ENCODE data around the gene PLPPR3.

Gene PLPPR3

GRCh38 chr19:821825-822503 is at the start of gene PLPPR3:
TSS of gene PLPPR3 (minus strand) at chr19:821955. CDS start at chr19:821559, 396 bp downstream.
- TF ChIP-seq CTCF (IDR thresholded peaks at IDR 0.05; ENCODE audit: control insufficient read depth, insufficient read depth, low read depth, low read length, missing control alignments) = no peak
- DNase-seq (ENCODE audit: low read depth) = no peak
- H3K4me3 ChIP-seq (ENCODE audit: control insufficient read depth, low read depth, low read length) = peak within 1 kb of the TSS; percentile 28

- TF ChIP-seq CTCF (IDR thresholded peaks at IDR 0.05; ENCODE audit: control insufficient read depth, insufficient read depth, low read depth, low read length, missing control alignments) = no peak
- no peak overlapping the region for H3K4me3 ChIP-seq (ENCODE audit: control insufficient read depth, low read depth, low read length)
- DNase-seq (ENCODE audit: low read depth) = no peak
These were observed 49.2 kb upstream of the PLPPR3 start for GRCh38 chr19:870963-871401.

- H3K4me3 ChIP-seq (ENCODE audit: control insufficient read depth, low read depth, low read length) = no peak overlapping the region
- TF ChIP-seq CTCF (IDR thresholded peaks at IDR 0.05; ENCODE audit: control insufficient read depth, insufficient read depth, low read depth, low read length, missing control alignments) = no peak
- no peak for DNase-seq (ENCODE audit: low read depth)
These were observed 48.6 kb upstream of the PLPPR3 start for GRCh38 chr19:870314-870713.

- no peak overlapping the region for H3K4me3 ChIP-seq (ENCODE audit: control insufficient read depth, low read depth, low read length)
- DNase-seq (ENCODE audit: low read depth) = peak; percentile 79
- TF ChIP-seq CTCF (IDR thresholded peaks at IDR 0.05; ENCODE audit: control insufficient read depth, insufficient read depth, low read depth, low read length, missing control alignments) = no peak
These were observed 47.8 kb upstream of the PLPPR3 start for GRCh38 chr19:869245-870177.

- H3K4me3 ChIP-seq (ENCODE audit: control insufficient read depth, low read depth, low read length) = no peak overlapping the region
- no peak for TF ChIP-seq CTCF (IDR thresholded peaks at IDR 0.05; ENCODE audit: control insufficient read depth, insufficient read depth, low read depth, low read length, missing control alignments)
- DNase-seq (ENCODE audit: low read depth) = no peak
These were observed 46.9 kb upstream of the PLPPR3 start for GRCh38 chr19:868458-869244.

GRCh38 chr19:867855-868457 is 46.2 kb upstream of the PLPPR3 start:
- TF ChIP-seq CTCF (IDR thresholded peaks at IDR 0.05; ENCODE audit: control insufficient read depth, insufficient read depth, low read depth, low read length, missing control alignments) = no peak
- H3K4me3 ChIP-seq (ENCODE audit: control insufficient read depth, low read depth, low read length) = no peak overlapping the region
- DNase-seq (ENCODE audit: low read depth) = no peak

Measured in AG09309 (cell line).